WTC11 (cell line): ENCODE results near the gene KAT6B. TPM values are rescaled to one million over a fixed set of nuclear protein-coding genes. Genes with fewer than 3 reads are reported as not detected.

Experiments
- ATAC-seq: fragments of 200-7000 bp; cut with Tn5 transposase; 2 replicates; pipeline ENCODE4 v1.10.0; 2021; ENCODE audit warnings: mild to moderate bottlenecking, moderate library complexity
- CTCF ChIA-PET: fragments of 300-600 bp; sonication (Branson Sonifier 250); formaldehyde crosslinking; loops from one replicate; lab custom pipeline; 2021; ENCODE audit warnings: antibody characterized with exemption; lab: Charles Lee
- POLR2A ChIA-PET: fragments of 350-600 bp; sonication (Branson Sonifier 250); formaldehyde crosslinking; loops from one replicate; lab custom pipeline; 2021; ENCODE audit warnings: antibody characterized with exemption; lab: Charles Lee
- DNase-seq: peaks from one replicate; pipeline ENCODE4 v3.0.0; 2021; ENCODE audit warnings: low spot score
- H3K27ac Mint-ChIP-seq: 2 replicates; pipeline ENCODE4 v1.8.0; 2021; ENCODE audit warnings: mixed read lengths
- H3K27me3 Mint-ChIP-seq: 2 replicates; pipeline ENCODE4 v1.8.0; 2021; ENCODE audit warnings: low read depth, mild to moderate bottlenecking, moderate library complexity, mixed read lengths
- H3K36me3 Mint-ChIP-seq: 2 replicates; pipeline ENCODE4 v1.8.0; 2021; ENCODE audit warnings: mixed read lengths
- H3K4me1 Mint-ChIP-seq: 2 replicates; pipeline ENCODE4 v1.8.0; 2022; ENCODE audit warnings: mixed read lengths
- H3K4me3 Mint-ChIP-seq: 2 replicates; pipeline ENCODE4 v1.8.0; 2021; ENCODE audit warnings: mild to moderate bottlenecking, moderate library complexity, mixed read lengths
- H3K9me3 Mint-ChIP-seq: 2 replicates; pipeline ENCODE4 v1.8.0; 2021; ENCODE audit warnings: mixed read lengths
- ARID4B ChIP-seq: sonication (generic); formaldehyde crosslinking; IDR thresholded peaks from 2 replicates; pipeline ENCODE4 v1.8.0; 2023; ENCODE audit warnings: missing genetic modification reagents, mild to moderate bottlenecking, borderline replicate concordance
- ATF2 ChIP-seq: sonication (generic); formaldehyde crosslinking; IDR thresholded peaks from 2 replicates; pipeline ENCODE4 v1.8.1; 2022; ENCODE audit warnings: low read depth, missing genetic modification reagents, borderline replicate concordance
- ATF6 ChIP-seq: sonication (generic); formaldehyde crosslinking; IDR thresholded peaks from 2 replicates; pipeline ENCODE4 v1.8.1; 2023; ENCODE audit warnings: mild to moderate bottlenecking, missing genetic modification reagents
- CDX4 ChIP-seq: fragments of 250-450 bp; sonication (Bioruptor Pico); IDR thresholded peaks from 2 replicates; pipeline ENCODE4 v1.9.0; 2021; ENCODE audit warnings: moderate library complexity, mild to moderate bottlenecking, inconsistent platforms, borderline replicate concordance
- E2F1 ChIP-seq: sonication (generic); formaldehyde crosslinking; IDR thresholded peaks from 2 replicates; pipeline ENCODE4 v1.8.0; 2022; ENCODE audit warnings: mild to moderate bottlenecking, missing genetic modification reagents
- E2F4 ChIP-seq: sonication (generic); formaldehyde crosslinking; IDR thresholded peaks from 2 replicates; pipeline ENCODE4 v1.8.1; 2022; ENCODE audit warnings: low read depth, mild to moderate bottlenecking, moderate library complexity, missing genetic modification reagents, borderline replicate concordance
- ELF4 ChIP-seq: sonication (generic); formaldehyde crosslinking; IDR thresholded peaks from 2 replicates; pipeline ENCODE4 v1.8.1; 2022; ENCODE audit warnings: low read depth, mild to moderate bottlenecking, moderate library complexity, missing genetic modification reagents
- FOXJ3 ChIP-seq: sonication (generic); formaldehyde crosslinking; IDR thresholded peaks from 2 replicates; pipeline ENCODE4 v1.9.0; 2021; ENCODE audit warnings: missing genetic modification reagents, mild to moderate bottlenecking, borderline replicate concordance
- IRF1 ChIP-seq: sonication (generic); formaldehyde crosslinking; IDR thresholded peaks from 2 replicates; pipeline ENCODE4 v1.8.0; 2023; ENCODE audit warnings: missing genetic modification reagents
- MYBL2 ChIP-seq: sonication (generic); formaldehyde crosslinking; IDR thresholded peaks from 2 replicates; pipeline ENCODE4 v1.8.1; 2023; ENCODE audit warnings: mild to moderate bottlenecking, moderate library complexity, missing genetic modification reagents
- NFATC4 ChIP-seq: fragments of 250-450 bp; sonication (Bioruptor Pico); IDR thresholded peaks from 2 replicates; pipeline ENCODE4 v1.9.0; 2021; ENCODE audit warnings: mild to moderate bottlenecking
- NR1H2 ChIP-seq: sonication (generic); formaldehyde crosslinking; IDR thresholded peaks from 2 replicates; pipeline ENCODE4 v1.9.0; 2021; ENCODE audit warnings: mild to moderate bottlenecking, moderate library complexity, missing genetic modification reagents
- PRRX2 ChIP-seq: fragments of 250-450 bp; sonication (Bioruptor Pico); IDR thresholded peaks from 2 replicates; pipeline ENCODE4 v1.8.0; 2021; ENCODE audit warnings: mild to moderate bottlenecking
- TEAD1 ChIP-seq: sonication (generic); formaldehyde crosslinking; IDR thresholded peaks from 2 replicates; pipeline ENCODE4 v1.8.0; 2022; ENCODE audit warnings: mild to moderate bottlenecking, missing genetic modification reagents
- TP53 ChIP-seq: sonication (generic); formaldehyde crosslinking; IDR thresholded peaks from 2 replicates; pipeline ENCODE4 v1.8.1; 2023; ENCODE audit warnings: mild to moderate bottlenecking, missing genetic modification reagents
- ZBTB43 ChIP-seq: sonication (generic); formaldehyde crosslinking; IDR thresholded peaks from 2 replicates; pipeline ENCODE4 v1.8.1; 2023; ENCODE audit warnings: mild to moderate bottlenecking, missing genetic modification reagents
- ZNF396 ChIP-seq: fragments of 250-450 bp; sonication (Bioruptor Pico); IDR thresholded peaks from 2 replicates; pipeline ENCODE4 v1.8.0; 2021; ENCODE audit warnings: mild to moderate bottlenecking, moderate library complexity, borderline replicate concordance
- ZNF423 ChIP-seq: fragments of 250-450 bp; sonication (Bioruptor Pico); IDR thresholded peaks from 2 replicates; pipeline ENCODE4 v2.1.2; 2022; ENCODE audit warnings: mild to moderate bottlenecking, moderate library complexity
- ZNF512 ChIP-seq: sonication (generic); formaldehyde crosslinking; IDR thresholded peaks from 2 replicates; pipeline ENCODE4 v1.8.1; 2022; ENCODE audit warnings: missing genetic modification reagents, borderline replicate concordance
- ZSCAN18 ChIP-seq: fragments of 250-450 bp; sonication (Bioruptor Pico); IDR thresholded peaks from 2 replicates; pipeline ENCODE4 v2.1.2; 2022; ENCODE audit warnings: mild to moderate bottlenecking, moderate library complexity
- total RNA-seq: library from RNA; stranded (reverse); gene quantifications from 3 replicates; pipeline ENCODE4 v1.2.3, GENCODE V29; 2021

Gene KAT6B
- total RNA-seq, 1 experiment from 2014 or later = 18.5 TPM

GRCh38 chr10:75081379-75081778 is 255.0 kb downstream of the KAT6B start:
- Mint-ChIP-seq H3K9me3 (peaks cover 12% of the 10 kb centered on the region), H3K36me3 (peaks cover 9% of the 10 kb centered on the region), H3K4me3 (no peak overlapping the region), H3K4me1 (peaks cover 51% of the 10 kb centered on the region), H3K27ac (no peak overlapping the region), H3K27me3 (peaks cover 36% of the 10 kb centered on the region)
- ChIA-PET POLR2A (interaction anchor here (0.6 kb wide), 1 partner anchor 90 kb away, joined by 5 read pairs; no protein-coding TSS in a partner anchor), CTCF (interaction anchor here (0.6 to 2.0 kb wide), 2 partner anchors 17 to 38 kb away, joined by 4 to 6 read pairs; no protein-coding TSS in a partner anchor)
- ATAC-seq (no peak), DNase-seq (no peak)
- TF ChIP-seq ZBTB43 (CRISPR knock-in tag) (no peak), ARID4B (no peak), FOXJ3 (CRISPR knock-in tag) (no peak), E2F1 (CRISPR knock-in tag) (no peak), ELF4 (no peak), ATF2 (CRISPR knock-in tag) (no peak), ATF6 (CRISPR knock-in tag) (no peak), ZNF512 (CRISPR knock-in tag) (no peak), ZNF396 (CRISPR knock-in tag) (no peak), CDX4 (no peak), TP53 (CRISPR knock-in tag) (no peak), NFATC4 (CRISPR knock-in tag) (no peak), PRRX2 (CRISPR knock-in tag) (no peak), ZSCAN18 (CRISPR knock-in tag) (no peak), E2F4 (CRISPR knock-in tag) (no peak), NR1H2 (CRISPR knock-in tag) (no peak), TEAD1 (no peak), MYBL2 (no peak), ZNF423 (no peak), IRF1 (CRISPR knock-in tag) (no peak)
